PC-3 (cell line): ENCODE results near the gene GGACT. TPM values are rescaled to one million over a fixed set of nuclear protein-coding genes. Genes with fewer than 3 reads are reported as not detected.

Source experiments
- ATAC-seq: fragments of 200-7000 bp; cut with Tn5 transposase; 2 replicates; pipeline ENCODE4 v1.9.1; 2020; ENCODE audit warnings: mild to moderate bottlenecking, moderate library complexity
- BruUV-seq: library from RNA; stranded (reverse); fragments of 400-500 nt; replicated peaks from 2 replicates; lab custom pipeline; 2021; lab: Mats Ljungman, UMichigan
- CTCF ChIA-PET: fragments of 300-600 bp; sonication (Branson Sonifier 250); formaldehyde crosslinking; loops from one replicate; lab custom pipeline; 2022; ENCODE audit warnings: antibody characterized with exemption; lab: Charles Lee
- POLR2A ChIA-PET: fragments of 300-600 bp; sonication (Branson Sonifier 250); formaldehyde crosslinking; loops from one replicate; lab custom pipeline; 2022; ENCODE audit warnings: antibody characterized with exemption; ENCODE audit not compliant: unreplicated experiment; lab: Charles Lee
- DNase-seq: peaks from one replicate; pipeline ENCODE4 v3.0.0-alpha.2; 2015
- H2AFZ ChIP-seq: fragments of 300-600 bp; sonication (generic); 2 replicates; pipeline ENCODE4 v1.6.0; 2016; ENCODE audit warnings: antibody characterized with exemption, low read length
- H3F3A ChIP-seq: fragments of 300-600 bp; sonication (generic); one replicate; pipeline ENCODE4 v1.6.0; 2017; ENCODE audit warnings: antibody characterized with exemption, low read length, control low read depth, mild to moderate bottlenecking; ENCODE audit not compliant: unreplicated experiment
- H3K27ac ChIP-seq: fragments of 300-600 bp; sonication (generic); 2 replicates; pipeline ENCODE4 v1.5.1; 2016; ENCODE audit warnings: mild to moderate bottlenecking, low read length
- H3K27me3 ChIP-seq: fragments of 300-600 bp; sonication (generic); 2 replicates; pipeline ENCODE4 v1.6.1; 2016; ENCODE audit warnings: low read length, mixed read lengths
- H3K36me3 ChIP-seq: fragments of 300-600 bp; sonication (generic); 2 replicates; pipeline ENCODE4 v1.6.1; 2016; ENCODE audit warnings: low read depth, mixed run types, low read length, mixed read lengths
- H3K4me1 ChIP-seq: fragments of 300-600 bp; sonication (generic); 2 replicates; pipeline ENCODE4 v1.5.1; 2016; ENCODE audit warnings: low read length; ENCODE audit not compliant: insufficient read depth
- H3K4me2 ChIP-seq: fragments of 300-600 bp; sonication (generic); 2 replicates; pipeline ENCODE4 v1.6.0; 2016; ENCODE audit warnings: low read length
- H3K4me3 ChIP-seq: fragments of 300-600 bp; sonication (generic); 2 replicates; pipeline ENCODE4 v1.5.1; 2016; ENCODE audit warnings: mild to moderate bottlenecking, low read length, mixed read lengths
- H3K79me2 ChIP-seq: fragments of 300-600 bp; sonication (generic); 2 replicates; pipeline ENCODE4 v1.6.1; 2017; ENCODE audit warnings: low read length, mixed read lengths
- H3K9ac ChIP-seq: fragments of 300-600 bp; sonication (generic); 2 replicates; pipeline ENCODE4 v1.6.0; 2016; ENCODE audit warnings: mild to moderate bottlenecking, low read length
- H3K9me2 ChIP-seq: fragments of 300-600 bp; sonication (generic); replicated peaks from 2 replicates; pipeline ENCODE4 v1.6.1; 2016; ENCODE audit warnings: mixed run types, low read length, mixed read lengths
- H3K9me3 ChIP-seq: fragments of 300-600 bp; sonication (generic); 2 replicates; pipeline ENCODE4 v1.6.1; 2016; ENCODE audit warnings: low read length, mixed read lengths
- H4K20me1 ChIP-seq: fragments of 300-600 bp; sonication (generic); 2 replicates; pipeline ENCODE4 v1.6.1; 2016; ENCODE audit warnings: low read length, mixed read lengths
- CTCF ChIP-seq: fragments of 300-600 bp; sonication (generic); conservative IDR thresholded peaks from 2 replicates; pipeline ENCODE4 v1.5.1; 2017; ENCODE audit warnings: antibody characterized with exemption, low read depth, mild to moderate bottlenecking, low read length
- EZH2 ChIP-seq: fragments of 300-600 bp; sonication (generic); IDR thresholded peaks from one replicate; pipeline ENCODE4 v1.6.1; 2017; ENCODE audit warnings: antibody characterized with exemption, mild to moderate bottlenecking, low read length; ENCODE audit not compliant: unreplicated experiment
- EZH2phosphoT487 ChIP-seq: fragments of 300-600 bp; sonication (generic); IDR thresholded peaks from 2 replicates; pipeline ENCODE4 v1.6.1; 2018; ENCODE audit warnings: mild to moderate bottlenecking, antibody characterized with exemption, low read length, borderline replicate concordance
- intact Hi-C: fragments of 100-400 bp; cut with micrococcal nuclease; formaldehyde crosslinking; loops from 2 replicates; pipeline ENCODE4 v1.9.0; 2023
- total RNA-seq: library from RNA; depleted of rRNA; stranded (reverse); fragments of >200 nt; gene quantifications from 2 replicates; pipeline ENCODE4 v1.2.3, GENCODE V29; 2014; rRNA removed

Gene GGACT
- total RNA-seq, 1 experiment from 2014 or later, result 0.77 TPM

GRCh38 chr13:100483841-100484381, 104.7 kb downstream of the GGACT start:
- Histone ChIP-seq H3K79me2 (no peaks in the 10 kb centered on the region), H2AFZ (no peak overlapping the region), H3K9me3 (no peaks in the 10 kb centered on the region), H3K4me1 (no peaks in the 10 kb centered on the region), H3K36me3 (no peaks in the 10 kb centered on the region), H3K27me3 (no peaks in the 10 kb centered on the region), H4K20me1 (no peaks in the 10 kb centered on the region), H3K9me2 (no peaks in the 10 kb centered on the region), H3K4me2 (no peak overlapping the region), H3K4me3 (no peak overlapping the region), H3K9ac (no peak overlapping the region), H3F3A (no peaks in the 10 kb centered on the region), H3K27ac (no peak overlapping the region)
- no peak for ATAC-seq
- no peak for DNase-seq
- TF ChIP-seq EZH2 (no peak), EZH2phosphoT487 (no peak)
- CTCF ChIA-PET, result no interaction called here
- POLR2A ChIA-PET, result no interaction called here
- BruUV-seq, result no TSS peak
- intact Hi-C loops, result no loop called here

GRCh38 chr13:100483139-100483538, 105.5 kb downstream of the GGACT start:
- ATAC-seq, result no peak
- POLR2A ChIA-PET, result no interaction called here
- no peaks in the 10 kb centered on the region for H3F3A ChIP-seq
- H3K4me1 ChIP-seq, result no peaks in the 10 kb centered on the region
- H3K79me2 ChIP-seq, result no peaks in the 10 kb centered on the region
- H3K4me2 ChIP-seq, result no peak overlapping the region
- H3K27ac ChIP-seq, result no peak overlapping the region
- H3K36me3 ChIP-seq, result no peaks in the 10 kb centered on the region
- intact Hi-C loops, result no loop called here
- no peaks in the 10 kb centered on the region for H3K9me2 ChIP-seq
- H4K20me1 ChIP-seq, result no peaks in the 10 kb centered on the region
- TF ChIP-seq CTCF (no peak), EZH2phosphoT487 (no peak), EZH2 (no peak)
- no peak overlapping the region for H2AFZ ChIP-seq
- no TSS peak for BruUV-seq
- CTCF ChIA-PET, result no interaction called here
- H3K27me3 ChIP-seq, result no peaks in the 10 kb centered on the region
- no peaks in the 10 kb centered on the region for H3K9me3 ChIP-seq
- no peak overlapping the region for H3K4me3 ChIP-seq
- no peak overlapping the region for H3K9ac ChIP-seq
- no peak for DNase-seq

GRCh38 chr13:100480676-100481075, 107.9 kb downstream of the GGACT start:
- BruUV-seq, result no TSS peak
- no peak overlapping the region for H3K4me3 ChIP-seq
- DNase-seq (no peak), ATAC-seq (no peak)
- no peaks in the 10 kb centered on the region for H3K27me3 ChIP-seq
- no peak overlapping the region for H3K4me2 ChIP-seq
- H3F3A ChIP-seq, result no peaks in the 10 kb centered on the region
- H2AFZ ChIP-seq, result no peak overlapping the region
- H3K9me3 ChIP-seq, result no peaks in the 10 kb centered on the region
- H3K27ac ChIP-seq, result no peak overlapping the region
- no peaks in the 10 kb centered on the region for H4K20me1 ChIP-seq
- H3K9ac ChIP-seq, result no peak overlapping the region
- H3K79me2 ChIP-seq, result no peaks in the 10 kb centered on the region
- intact Hi-C loops, result no loop called here
- ChIA-PET POLR2A (no interaction called here), CTCF (no interaction called here)
- H3K9me2 ChIP-seq, result no peaks in the 10 kb centered on the region
- no peak for TF ChIP-seq EZH2phosphoT487
- TF ChIP-seq EZH2, result no peak
- TF ChIP-seq CTCF, result no peak
- no peaks in the 10 kb centered on the region for H3K36me3 ChIP-seq
- no peaks in the 10 kb centered on the region for H3K4me1 ChIP-seq

Other genes starting within 250 kb of the GGACT start
- 6.3 and 15.1 TPM in 2 replicates for gene TMTC4, start 86.0 kb upstream of the GGACT start, total RNA-seq